ENCODE measurements around the gene CAP1.

GRCh38 chr1:40036574-40036973, 4.0 kb upstream of the CAP1 start:
- TF ChIP-seq RAD21 (conservative IDR thresholded peaks at IDR 0.05) = no peak
- TF ChIP-seq, protein P1, sequence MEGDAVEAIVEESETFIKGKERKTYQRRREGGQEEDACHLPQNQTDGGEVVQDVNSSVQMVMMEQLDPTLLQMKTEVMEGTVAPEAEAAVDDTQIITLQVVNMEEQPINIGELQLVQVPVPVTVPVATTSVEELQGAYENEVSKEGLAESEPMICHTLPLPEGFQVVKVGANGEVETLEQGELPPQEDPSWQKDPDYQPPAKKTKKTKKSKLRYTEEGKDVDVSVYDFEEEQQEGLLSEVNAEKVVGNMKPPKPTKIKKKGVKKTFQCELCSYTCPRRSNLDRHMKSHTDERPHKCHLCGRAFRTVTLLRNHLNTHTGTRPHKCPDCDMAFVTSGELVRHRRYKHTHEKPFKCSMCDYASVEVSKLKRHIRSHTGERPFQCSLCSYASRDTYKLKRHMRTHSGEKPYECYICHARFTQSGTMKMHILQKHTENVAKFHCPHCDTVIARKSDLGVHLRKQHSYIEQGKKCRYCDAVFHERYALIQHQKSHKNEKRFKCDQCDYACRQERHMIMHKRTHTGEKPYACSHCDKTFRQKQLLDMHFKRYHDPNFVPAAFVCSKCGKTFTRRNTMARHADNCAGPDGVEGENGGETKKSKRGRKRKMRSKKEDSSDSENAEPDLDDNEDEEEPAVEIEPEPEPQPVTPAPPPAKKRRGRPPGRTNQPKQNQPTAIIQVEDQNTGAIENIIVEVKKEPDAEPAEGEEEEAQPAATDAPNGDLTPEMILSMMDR (IDR thresholded peaks at IDR 0.05; ENCODE audit: poor library complexity, severe bottlenecking) = no peak
- no peak for TF ChIP-seq EZH2 (IDR thresholded peaks at IDR 0.05; ENCODE audit: borderline replicate concordance, insufficient read depth, low read length, poor library complexity, severe bottlenecking)
- no peak for TF ChIP-seq EP300 (conservative IDR thresholded peaks at IDR 0.05; ENCODE audit: poor library complexity, severe bottlenecking)
- no peak for TF ChIP-seq POLR2AphosphoS5 (IDR thresholded peaks at IDR 0.05)
- TF ChIP-seq, protein P2, sequence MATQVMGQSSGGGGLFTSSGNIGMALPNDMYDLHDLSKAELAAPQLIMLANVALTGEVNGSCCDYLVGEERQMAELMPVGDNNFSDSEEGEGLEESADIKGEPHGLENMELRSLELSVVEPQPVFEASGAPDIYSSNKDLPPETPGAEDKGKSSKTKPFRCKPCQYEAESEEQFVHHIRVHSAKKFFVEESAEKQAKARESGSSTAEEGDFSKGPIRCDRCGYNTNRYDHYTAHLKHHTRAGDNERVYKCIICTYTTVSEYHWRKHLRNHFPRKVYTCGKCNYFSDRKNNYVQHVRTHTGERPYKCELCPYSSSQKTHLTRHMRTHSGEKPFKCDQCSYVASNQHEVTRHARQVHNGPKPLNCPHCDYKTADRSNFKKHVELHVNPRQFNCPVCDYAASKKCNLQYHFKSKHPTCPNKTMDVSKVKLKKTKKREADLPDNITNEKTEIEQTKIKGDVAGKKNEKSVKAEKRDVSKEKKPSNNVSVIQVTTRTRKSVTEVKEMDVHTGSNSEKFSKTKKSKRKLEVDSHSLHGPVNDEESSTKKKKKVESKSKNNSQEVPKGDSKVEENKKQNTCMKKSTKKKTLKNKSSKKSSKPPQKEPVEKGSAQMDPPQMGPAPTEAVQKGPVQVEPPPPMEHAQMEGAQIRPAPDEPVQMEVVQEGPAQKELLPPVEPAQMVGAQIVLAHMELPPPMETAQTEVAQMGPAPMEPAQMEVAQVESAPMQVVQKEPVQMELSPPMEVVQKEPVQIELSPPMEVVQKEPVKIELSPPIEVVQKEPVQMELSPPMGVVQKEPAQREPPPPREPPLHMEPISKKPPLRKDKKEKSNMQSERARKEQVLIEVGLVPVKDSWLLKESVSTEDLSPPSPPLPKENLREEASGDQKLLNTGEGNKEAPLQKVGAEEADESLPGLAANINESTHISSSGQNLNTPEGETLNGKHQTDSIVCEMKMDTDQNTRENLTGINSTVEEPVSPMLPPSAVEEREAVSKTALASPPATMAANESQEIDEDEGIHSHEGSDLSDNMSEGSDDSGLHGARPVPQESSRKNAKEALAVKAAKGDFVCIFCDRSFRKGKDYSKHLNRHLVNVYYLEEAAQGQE (IDR thresholded peaks at IDR 0.05; ENCODE audit: borderline replicate concordance) = no peak
- no peak for TF ChIP-seq TAF1 (IDR thresholded peaks at IDR 0.05; ENCODE audit: low read depth)

Measured in neural cell (in vitro differentiated cells).